H1 (cell line): ENCODE data around the gene CXCL10. TPM values are rescaled to one million over a fixed set of nuclear protein-coding genes. Genes with fewer than 3 reads are reported as not detected.
"Not testable (repeated sequence)": the region's sequence is repeated elsewhere in the genome, so short reads cannot be mapped to it uniquely, and the experiment has no call there.

Experiments
- CTCF ChIA-PET: fragments of 300-600 bp; sonication (Branson Sonifier 250); formaldehyde crosslinking; loops from one replicate; lab custom pipeline; 2021; ENCODE audit not compliant: partially characterized antibody; lab: Charles Lee
- POLR2A ChIA-PET: fragments of 300-600 bp; sonication (Branson Sonifier 250); formaldehyde crosslinking; loops from one replicate; lab custom pipeline; 2021; ENCODE audit warnings: inconsistent platforms; ENCODE audit not compliant: partially characterized antibody; lab: Charles Lee
- DNase-seq, 2 experiments: peaks; one replicate each; pipeline versions ENCODE4 v3.0.0 to v3.0.0-alpha.2; 2010 to 2022; ENCODE audit warnings: low spot score in 2 of 2, low read depth in 1 of 2, mixed read lengths in 1 of 2
- FAIRE-seq: peaks from 2 replicates; lab custom pipeline; 2011; peaks lifted over from hg19 to GRCh38; lab: Jason Lieb, UNC
- H2AFZ ChIP-seq: 2 replicates; pipeline ENCODE4 v1.8.1; 2012; ENCODE audit warnings: low read length, inconsistent platforms
- H2AK5ac ChIP-seq: 2 replicates; pipeline ENCODE4 v1.6.1; 2013; ENCODE audit warnings: low read depth, low read length
- H2BK120ac ChIP-seq: replicated peaks from 2 replicates; pipeline ENCODE3; 2013; ENCODE audit warnings: low read depth, low read length, inconsistent platforms
- H2BK12ac ChIP-seq: 2 replicates; pipeline ENCODE4 v1.6.1; 2013; ENCODE audit warnings: low read depth, low read length
- H2BK15ac ChIP-seq: 2 replicates; pipeline ENCODE4 v1.6.1; 2013; ENCODE audit warnings: low read length
- H2BK20ac ChIP-seq: 2 replicates; pipeline ENCODE4 v1.6.1; 2013; ENCODE audit warnings: low read length
- H2BK5ac ChIP-seq: 2 replicates; pipeline ENCODE4 v1.6.1; 2013; ENCODE audit warnings: low read depth, low read length
- H3K14ac ChIP-seq: 2 replicates; pipeline ENCODE4 v1.6.1; 2013; ENCODE audit warnings: inconsistent platforms; ENCODE audit not compliant: insufficient read length
- H3K18ac ChIP-seq: 2 replicates; pipeline ENCODE4 v1.6.1; 2013; ENCODE audit warnings: low read length; ENCODE audit errors: extremely low read depth
- H3K23ac ChIP-seq: 2 replicates; pipeline ENCODE4 v1.6.1; 2013; ENCODE audit warnings: inconsistent platforms; ENCODE audit not compliant: insufficient read length
- H3K23me2 ChIP-seq: 2 replicates; pipeline ENCODE4 v1.6.1; 2013; ENCODE audit warnings: low read depth, low read length
- H3K27ac ChIP-seq: 2 replicates; pipeline ENCODE4 v1.6.1; 2011; ENCODE audit warnings: low read depth, low read length, inconsistent platforms
- H3K27me3 ChIP-seq, 4 experiments: replicated peaks in 1 of 4; 1 replicate in 1 of 4; 2 replicates in 3 of 4; pipeline versions ENCODE4 v1.6.1 to v1.8.1; 2011 to 2013; ENCODE audit warnings: low read length in 3 of 4, mild to moderate bottlenecking in 3 of 4, inconsistent platforms in 2 of 4, mixed read lengths in 2 of 4, moderate library complexity in 1 of 4; ENCODE audit not compliant: control insufficient read depth in 3 of 4, insufficient read depth in 3 of 4; ENCODE audit errors: extremely low read depth in 1 of 4
- H3K36me3 ChIP-seq, 4 experiments: 2 replicates each; pipeline versions ENCODE4 v1.6.1 to v1.8.1; 2011 to 2013; ENCODE audit warnings: mild to moderate bottlenecking in 4 of 4, low read length in 3 of 4, moderate library complexity in 2 of 4, control low read depth in 1 of 4, inconsistent platforms in 1 of 4; ENCODE audit not compliant: insufficient read depth in 4 of 4, control insufficient read depth in 2 of 4
- H3K4ac ChIP-seq: replicated peaks from 2 replicates; pipeline ENCODE3; 2013; ENCODE audit warnings: low read length, low read depth, mixed read lengths, inconsistent platforms; ENCODE audit not compliant: insufficient read length
- H3K4me1 ChIP-seq, 4 experiments: replicated peaks in 1 of 4; 1 replicate in 1 of 4; 2 replicates in 3 of 4; pipeline versions ENCODE4 v1.6.1 to v1.8.1; 2011 to 2013; ENCODE audit warnings: low read length in 3 of 4, inconsistent platforms in 2 of 4, mixed read lengths in 1 of 4; ENCODE audit not compliant: insufficient read depth in 4 of 4, control insufficient read depth in 3 of 4
- H3K4me2 ChIP-seq, 2 experiments: 2 replicates each; pipeline versions ENCODE4 v1.6.1 to v1.8.1; 2011 to 2013; ENCODE audit warnings: low read depth in 2 of 2, low read length in 2 of 2, control low read depth in 1 of 2, inconsistent platforms in 1 of 2, mild to moderate bottlenecking in 1 of 2; ENCODE audit not compliant: insufficient read depth in 1 of 2
- H3K4me3 ChIP-seq, 4 experiments: fragments of 200-600, 300-600 bp in 1 of 4; sonication (generic), shearing (Covaris generic), sonication (Bioruptor Twin) in 1 of 4; 2 replicates each; pipeline versions ENCODE4 v1.5.1 to v1.8.1; 2011 to 2016; ENCODE audit warnings: low read length in 4 of 4, low read depth in 3 of 4, control low read depth in 2 of 4, inconsistent platforms in 2 of 4, mild to moderate bottlenecking in 2 of 4, mixed read lengths in 1 of 4, moderate library complexity in 1 of 4; ENCODE audit not compliant: insufficient read depth in 2 of 4; ENCODE audit errors: extremely low read depth in 1 of 4
- H3K56ac ChIP-seq: replicated peaks from 2 replicates; pipeline ENCODE3; 2013; ENCODE audit warnings: low read depth, mild to moderate bottlenecking, mixed read lengths, low read length, inconsistent platforms; ENCODE audit not compliant: insufficient read length
- H3K79me1 ChIP-seq: 2 replicates; pipeline ENCODE4 v1.6.1; 2013; ENCODE audit warnings: low read depth, low read length, control low read depth
- H3K79me2 ChIP-seq, 2 experiments: 2 replicates each; pipeline versions ENCODE4 v1.6.1 to v1.8.1; 2012 to 2013; ENCODE audit warnings: low read length in 2 of 2, mild to moderate bottlenecking in 2 of 2, inconsistent platforms in 1 of 2; ENCODE audit not compliant: insufficient read depth in 2 of 2, control insufficient read depth in 1 of 2
- H3K9ac ChIP-seq, 4 experiments: replicated peaks in 1 of 4; 1 replicate in 1 of 4; 2 replicates in 3 of 4; pipeline versions ENCODE4 v1.6.1 to v1.8.1; 2011 to 2013; ENCODE audit warnings: low read depth in 3 of 4, low read length in 3 of 4, control low read depth in 2 of 4, mild to moderate bottlenecking in 2 of 4, moderate library complexity in 2 of 4, inconsistent platforms in 1 of 4; ENCODE audit errors: extremely low read depth in 1 of 4
- H3K9me3 ChIP-seq, 2 experiments: 2 replicates each; pipeline versions ENCODE4 v1.6.1 to v1.8.1; 2012 to 2013; ENCODE audit warnings: mild to moderate bottlenecking in 2 of 2, moderate library complexity in 2 of 2, control low read depth in 1 of 2, inconsistent platforms in 1 of 2, low read depth in 1 of 2, low read length in 1 of 2, mixed read lengths in 1 of 2; ENCODE audit not compliant: insufficient read depth in 2 of 2
- H4K20me1 ChIP-seq, 2 experiments: replicated peaks in 1 of 2; 2 replicates each; pipeline versions ENCODE3 to v1.8.1; 2011 to 2013; ENCODE audit warnings: inconsistent platforms in 2 of 2, low read length in 2 of 2, mild to moderate bottlenecking in 1 of 2; ENCODE audit not compliant: insufficient read depth in 2 of 2, control insufficient read depth in 1 of 2
- H4K5ac ChIP-seq: 2 replicates; pipeline ENCODE4 v1.6.1; 2013; ENCODE audit warnings: low read length, low read depth, mixed read lengths, inconsistent platforms; ENCODE audit not compliant: insufficient read length
- H4K8ac ChIP-seq: 2 replicates; pipeline ENCODE4 v1.8.0; 2013; ENCODE audit warnings: mild to moderate bottlenecking, moderate library complexity, low read length, inconsistent platforms; ENCODE audit not compliant: insufficient read depth; ENCODE audit errors: extremely low read depth
- H4K91ac ChIP-seq: replicated peaks from 2 replicates; pipeline ENCODE3; 2013; ENCODE audit warnings: low read length, mixed read lengths, inconsistent platforms; ENCODE audit not compliant: insufficient read length
- WGBS, 2 experiments: shearing (Covaris generic) in 1 of 2; methylation state at CpG; one replicate each; pipeline versions ENCODE4 v1.1.6 to v1.1.7; 2013 to 2015; ENCODE audit warnings: low lambda C conversion rate in 2 of 2, mixed read lengths in 2 of 2, inconsistent platforms in 1 of 2, low coverage in 1 of 2, missing lambda C conversion rate in 1 of 2; ENCODE audit not compliant: insufficient replicate concordance in 2 of 2, insufficient coverage in 1 of 2, insufficient read length in 1 of 2; ENCODE audit errors: extremely low coverage in 1 of 2, missing lambda C conversion rate in 1 of 2; 5-methylcytosine and 5-hydroxymethylcytosine counted together
- polyA plus RNA-seq, 7 experiments: library from polyadenylated mRNA; depleted of rRNA in 3 of 7; stranded (reverse) in 5 of 7; unstranded in 2 of 7; fragments of >200 nt in 5 of 7; fragments of 200-250 nt in 2 of 7; gene quantifications; 1 replicate in 5 of 7; 2 replicates in 1 of 7; 4 replicates in 1 of 7; pipeline versions ENCODE4 v1.2.1 to v1.2.3, GENCODE V29; 2011 to 2013; ENCODE audit warnings: missing spikeins in 2 of 7, mixed read lengths in 2 of 7
- total RNA-seq: library from RNA; stranded (reverse); fragmentation: NEBNext Ultra II Directional; extraction: Animal tissue kit (Norgen Biotek cat#: 25700); gene quantifications from 2 replicates; pipeline ENCODE4 v1.2.1, GENCODE V29; 2021

CXCL10 gene
- total and polyA plus RNA-seq, 2 of the 8 experiments (the other 6 are each of a cell fraction or from before 2014, with no cell fraction given) = not detected

GRCh38 chr4:76050560-76051050 is 27.3 kb upstream of the CXCL10 start:
- CTCF ChIA-PET = interaction anchor here (1.2 to 1.8 kb wide), 4 partner anchors 16 to 135 kb away, joined by 3 to 7 read pairs (median 4); no protein-coding TSS in a partner anchor
- H2BK5ac ChIP-seq, H2AFZ ChIP-seq, H4K8ac ChIP-seq, H3K4me2 ChIP-seq, H3K4me3 ChIP-seq, H3K27ac ChIP-seq, H2BK20ac ChIP-seq, H2BK12ac ChIP-seq, H3K9me3 ChIP-seq, H3K36me3 ChIP-seq, H2BK120ac ChIP-seq, H3K4ac ChIP-seq, H3K9ac ChIP-seq, H3K14ac ChIP-seq, H3K23ac ChIP-seq, H4K91ac ChIP-seq, DNase-seq, H4K5ac ChIP-seq, POLR2A ChIA-PET, H3K18ac ChIP-seq, H4K20me1 ChIP-seq, H3K79me2 ChIP-seq, H2AK5ac ChIP-seq, H2BK15ac ChIP-seq, H3K4me1 ChIP-seq, H3K27me3 ChIP-seq, FAIRE-seq, H3K79me1 ChIP-seq, H3K56ac ChIP-seq, H3K23me2 ChIP-seq: not testable (repeated sequence)
- 97% methylated on average over 19 of the region's 27 CpGs; no CpG with 5 or more reads in 1 of the 2 experiments for WGBS, 2 experiments
